Keratinocyte (primary cell): ENCODE results near the gene TBC1D22B. TPM values are rescaled to one million over a fixed set of nuclear protein-coding genes. Genes with fewer than 3 reads are reported as not detected.
"Not testable (repeated sequence)": the region's sequence is repeated elsewhere in the genome, so short reads cannot be mapped to it uniquely, and the experiment has no call there.

ENCODE experiments used
- DNase-seq: peaks from one replicate; pipeline ENCODE4 v3.0.0-alpha.2; 2011; ENCODE audit warnings: low read depth, missing footprints, low spot score
- FAIRE-seq: peaks from 2 replicates; lab custom pipeline; 2011; peaks lifted over from hg19 to GRCh38; lab: Jason Lieb, UNC
- H2AFZ ChIP-seq: 2 replicates; pipeline ENCODE4 v1.6.0; 2012; ENCODE audit warnings: low read length, control low read depth, inconsistent platforms; ENCODE audit not compliant: control insufficient read depth
- H3K27ac ChIP-seq: 2 replicates; pipeline ENCODE4 v1.5.1; 2011; ENCODE audit warnings: low read length; ENCODE audit not compliant: control insufficient read depth, insufficient read depth
- H3K27me3 ChIP-seq: 3 replicates; pipeline ENCODE4 v1.6.0; 2011; ENCODE audit warnings: low read length; ENCODE audit not compliant: control insufficient read depth, insufficient read depth; ENCODE audit errors: extremely low read depth
- H3K36me3 ChIP-seq, 2 experiments: 2 replicates in 1 of 2; 3 replicates in 1 of 2; pipeline ENCODE4 v1.5.1; 2011; ENCODE audit warnings: low read length in 2 of 2, mild to moderate bottlenecking in 1 of 2; ENCODE audit not compliant: control insufficient read depth in 2 of 2, insufficient read depth in 2 of 2; ENCODE audit errors: extremely low read depth in 1 of 2
- H3K4me1 ChIP-seq: 3 replicates; pipeline ENCODE4 v1.5.1; 2011; ENCODE audit warnings: low read length; ENCODE audit not compliant: control insufficient read depth, insufficient read depth; ENCODE audit errors: extremely low read depth
- H3K4me2 ChIP-seq: 3 replicates; pipeline ENCODE4 v1.6.0; 2011; ENCODE audit warnings: low read depth, low read length; ENCODE audit not compliant: control insufficient read depth, insufficient read depth; ENCODE audit errors: extremely low read depth
- H3K4me3 ChIP-seq, 3 experiments: fragments of 200-600 bp in 1 of 3; sonication (generic) in 1 of 3; 2 replicates in 2 of 3; 3 replicates in 1 of 3; pipeline ENCODE4 v1.5.1; 2011 to 2016; ENCODE audit warnings: low read length in 3 of 3, mild to moderate bottlenecking in 3 of 3, control low read depth in 2 of 3, inconsistent platforms in 1 of 3, low read depth in 1 of 3, mixed read lengths in 1 of 3, mixed run types in 1 of 3, moderate library complexity in 1 of 3; ENCODE audit not compliant: control insufficient read depth in 2 of 3, insufficient read depth in 2 of 3; ENCODE audit errors: extremely low read depth in 1 of 3
- H3K79me2 ChIP-seq: 2 replicates; pipeline ENCODE4 v1.6.0; 2012; ENCODE audit warnings: low read length; ENCODE audit not compliant: control insufficient read depth, insufficient read depth
- H3K9ac ChIP-seq: 3 replicates; pipeline ENCODE4 v1.6.0; 2011; ENCODE audit warnings: low read length; ENCODE audit not compliant: control insufficient read depth, insufficient read depth; ENCODE audit errors: extremely low read depth
- H3K9me1 ChIP-seq: 3 replicates; pipeline ENCODE4 v1.6.0; 2011; ENCODE audit warnings: low read length; ENCODE audit not compliant: control insufficient read depth, insufficient read depth; ENCODE audit errors: extremely low read depth
- H3K9me3 ChIP-seq: 2 replicates; pipeline ENCODE4 v1.5.1; 2012; ENCODE audit warnings: low read depth, low read length; ENCODE audit not compliant: control insufficient read depth
- H4K20me1 ChIP-seq: 3 replicates; pipeline ENCODE4 v1.6.0; 2011; ENCODE audit warnings: low read length; ENCODE audit not compliant: control insufficient read depth, insufficient read depth; ENCODE audit errors: extremely low read depth
- EZH2 ChIP-seq: IDR thresholded peaks from one replicate; pipeline ENCODE4 v1.6.1; 2012; ENCODE audit warnings: inconsistent platforms, mild to moderate bottlenecking, low read length, moderate library complexity
- dilution Hi-C: fragments of 300-500 bp; cut with MboI; formaldehyde crosslinking; loops from one replicate; pipeline ENCODE4 v1.7.0; 2020; ENCODE audit warnings: low sequenced_read_pairs; ENCODE audit not compliant: extremely low pct_ligation_motif_present
- polyA plus RNA-seq, 5 experiments: library from polyadenylated mRNA; depleted of rRNA in 3 of 5; stranded (reverse) in 3 of 5; stranded (forward) in 1 of 5; unstranded in 1 of 5; fragments of >200 nt; gene quantifications; 1 replicate in 1 of 5; 2 replicates in 3 of 5; 3 replicates in 1 of 5; pipeline versions ENCODE4 v1.2.1 to v1.2.3, GENCODE V29; 2011 to 2012; ENCODE audit warnings: missing spikeins in 2 of 5, low read depth in 1 of 5, low replicate concordance in 1 of 5
- TF ChIP-seq, protein P1 (sequence below), 3 experiments: IDR thresholded peaks in 1 of 3; conservative IDR thresholded peaks in 1 of 3; optimal IDR thresholded peaks in 1 of 3; 2 replicates in 2 of 3; 3 replicates in 1 of 3; pipeline versions ENCODE3 to v1.5.1; 2011; ENCODE audit warnings: low read length in 3 of 3, mild to moderate bottlenecking in 3 of 3, moderate library complexity in 2 of 3, control low read depth in 1 of 3, inconsistent platforms in 1 of 3; ENCODE audit not compliant: insufficient read depth in 2 of 3; ENCODE audit errors: extremely low read depth in 1 of 3

TBC1D22B gene
- polyA plus RNA-seq, 1 donor (not counting 4 experiments of a cell fraction or from before 2014, with no cell fraction given) = 5.9 TPM

DNA sequence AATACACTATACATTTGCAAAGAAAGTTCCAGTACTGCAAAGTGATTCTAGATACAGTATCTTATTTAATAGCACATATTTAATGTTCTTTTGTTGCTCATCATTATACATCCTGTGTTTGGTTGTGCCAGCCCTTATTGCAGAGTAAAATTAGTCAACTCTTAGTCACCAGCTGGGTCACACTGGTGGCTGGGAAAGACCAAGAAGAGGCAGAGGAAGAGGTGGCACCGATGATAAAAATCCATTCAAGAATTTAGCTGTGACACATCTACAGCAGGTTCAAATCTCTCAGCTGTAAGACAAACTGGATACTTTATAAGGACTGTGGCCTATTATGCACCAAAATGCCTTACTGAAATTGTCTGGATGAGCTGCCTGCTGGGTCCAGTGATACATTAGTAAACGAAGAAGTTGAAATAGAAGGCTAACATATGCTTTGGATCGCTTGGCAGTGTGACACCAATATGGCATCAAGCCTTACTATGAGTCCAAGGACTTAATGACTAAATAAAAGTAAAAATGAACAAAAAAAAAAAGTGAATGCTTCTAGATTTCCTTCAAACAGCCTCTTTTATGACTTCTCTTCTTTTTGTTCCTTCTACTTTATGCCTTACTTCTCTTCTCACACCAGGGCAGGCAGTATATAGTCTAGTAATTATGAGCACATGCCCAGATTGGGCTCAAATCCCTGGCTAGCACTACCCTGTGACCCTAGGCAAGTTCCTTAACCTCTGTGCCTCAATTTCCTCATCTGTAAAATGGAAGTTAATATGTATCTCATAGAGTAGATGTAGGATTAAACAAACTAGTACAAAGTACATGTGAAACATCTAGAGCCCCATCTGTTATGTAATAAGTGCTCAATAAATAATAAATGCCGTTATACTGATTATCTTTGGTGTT lies 66.8 kb downstream of the TBC1D22B start:
- Histone ChIP-seq H2AFZ (no peak overlapping the region), H3K4me3 (no peak overlapping the region), H3K9ac (no peak overlapping the region), H3K9me3 (no peaks in the 10 kb centered on the region), H3K27me3 (no peaks in the 10 kb centered on the region), H3K4me2 (no peak overlapping the region), H3K9me1 (no peaks in the 10 kb centered on the region), H4K20me1 (no peaks in the 10 kb centered on the region), H3K4me1 (peaks cover 12% of the 10 kb centered on the region), H3K79me2 (no peaks in the 10 kb centered on the region), H3K36me3 (peaks cover 6 to 7% of the 10 kb centered on the region in 2 experiments), H3K27ac (no peak overlapping the region)
- no peak for TF ChIP-seq EZH2
- TF ChIP-seq, protein P1, sequence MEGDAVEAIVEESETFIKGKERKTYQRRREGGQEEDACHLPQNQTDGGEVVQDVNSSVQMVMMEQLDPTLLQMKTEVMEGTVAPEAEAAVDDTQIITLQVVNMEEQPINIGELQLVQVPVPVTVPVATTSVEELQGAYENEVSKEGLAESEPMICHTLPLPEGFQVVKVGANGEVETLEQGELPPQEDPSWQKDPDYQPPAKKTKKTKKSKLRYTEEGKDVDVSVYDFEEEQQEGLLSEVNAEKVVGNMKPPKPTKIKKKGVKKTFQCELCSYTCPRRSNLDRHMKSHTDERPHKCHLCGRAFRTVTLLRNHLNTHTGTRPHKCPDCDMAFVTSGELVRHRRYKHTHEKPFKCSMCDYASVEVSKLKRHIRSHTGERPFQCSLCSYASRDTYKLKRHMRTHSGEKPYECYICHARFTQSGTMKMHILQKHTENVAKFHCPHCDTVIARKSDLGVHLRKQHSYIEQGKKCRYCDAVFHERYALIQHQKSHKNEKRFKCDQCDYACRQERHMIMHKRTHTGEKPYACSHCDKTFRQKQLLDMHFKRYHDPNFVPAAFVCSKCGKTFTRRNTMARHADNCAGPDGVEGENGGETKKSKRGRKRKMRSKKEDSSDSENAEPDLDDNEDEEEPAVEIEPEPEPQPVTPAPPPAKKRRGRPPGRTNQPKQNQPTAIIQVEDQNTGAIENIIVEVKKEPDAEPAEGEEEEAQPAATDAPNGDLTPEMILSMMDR (optimal IDR thresholded peaks at IDR 0.05 in 1 of 3, IDR thresholded peaks at IDR 0.05 in 1 of 3, conservative IDR thresholded peaks at IDR 0.05 in 1 of 3; ENCODE audit: extremely low read depth in 1 of 3, insufficient read depth in 2 of 3, low read length in 3 of 3) = no peak
- DNase-seq (peak; percentile 19), FAIRE-seq (no peak)
- dilution Hi-C loops = no loop called here

DNA sequence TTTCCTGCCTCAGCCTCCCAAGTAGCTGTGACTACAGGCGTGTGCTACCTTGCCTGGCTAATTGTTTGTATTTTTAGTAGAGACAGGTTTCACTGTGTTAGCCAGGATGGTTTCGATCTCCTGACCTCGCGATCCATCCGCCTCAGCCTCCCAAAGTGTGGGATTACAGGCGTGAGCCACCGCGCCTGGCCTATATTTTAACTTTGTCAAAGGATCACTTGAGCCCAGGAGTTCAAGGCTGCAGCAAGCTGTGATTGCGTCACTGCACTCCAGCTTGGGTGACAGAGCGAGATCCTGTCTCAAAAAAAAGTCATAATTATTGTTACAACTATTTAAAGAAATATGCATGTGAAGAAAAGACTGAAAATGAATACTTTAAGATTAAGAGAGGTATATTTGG lies 72.8 kb downstream of the TBC1D22B start:
- dilution Hi-C loops, H2AFZ ChIP-seq, H3K27ac ChIP-seq, H3K27me3 ChIP-seq, H4K20me1 ChIP-seq, H3K4me2 ChIP-seq, FAIRE-seq, H3K4me1 ChIP-seq, H3K79me2 ChIP-seq, H3K4me3 ChIP-seq, DNase-seq, H3K9ac ChIP-seq, H3K9me3 ChIP-seq, H3K9me1 ChIP-seq: not testable (repeated sequence)
- H3K36me3 ChIP-seq = peaks cover 5 to 14% of the 10 kb centered on the region in 2 experiments
